ENCODE data around the gene ICAM4. TPM values are rescaled to one million over a fixed set of nuclear protein-coding genes. Genes with fewer than 3 reads are reported as not detected.
"Not testable (repeated sequence)": the region's sequence is repeated elsewhere in the genome, so short reads cannot be mapped to it uniquely, and the experiment has no call there.

Gene ICAM4
- polyA plus RNA-seq, 3 donors = 5.5 to 17.3 (median 11.2) TPM

DNA sequence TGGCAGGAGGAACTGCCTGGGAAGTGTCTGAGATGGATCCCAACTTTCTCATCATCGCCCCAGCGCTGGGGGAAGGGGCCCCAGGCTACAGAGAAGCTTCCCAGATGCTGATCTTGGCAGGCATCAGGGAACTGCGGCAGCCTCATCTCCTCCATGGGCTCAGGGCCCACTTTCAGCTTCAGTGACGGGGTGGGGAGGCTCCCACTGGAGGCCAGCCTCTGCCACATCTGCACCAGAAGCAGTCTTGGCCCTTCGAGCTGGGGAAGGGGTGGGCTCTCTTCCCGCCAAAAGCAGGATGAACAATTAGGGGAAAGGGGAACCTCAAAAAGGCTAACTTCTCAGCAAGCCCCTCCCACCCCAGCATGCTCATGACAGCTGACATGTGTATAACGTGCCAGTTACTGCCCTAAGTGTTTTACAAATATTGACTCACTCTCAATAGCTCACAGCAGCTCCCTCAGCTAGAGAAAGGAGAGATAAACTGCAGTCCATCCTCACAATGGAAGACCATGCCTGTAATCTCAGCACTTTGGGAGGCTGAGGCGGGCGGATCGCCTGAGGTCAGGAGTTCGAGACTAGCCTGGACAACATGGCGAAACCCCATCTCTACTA lies 48.5 kb upstream of the ICAM4 start:
- Mint-ChIP-seq H3K27ac (no peak overlapping the region), H3K9me3 (no peaks in the 10 kb centered on the region), H3K4me1 (peaks cover 14% of the 10 kb centered on the region), H3K27me3 (ENCODE audit: low read depth in 3 of 3) (peaks cover 1 to 6% (median 3%) of the 10 kb centered on the region in 3 donors), H3K4me3 (no peak overlapping the region), H3K36me3 (no peaks in the 10 kb centered on the region)
- WGBS (ENCODE audit: insufficient coverage) = 67% methylated on average over 3 of the region's 12 CpGs
- no peak overlapping the region for H3K4me2 ChIP-seq (replicated peaks; ENCODE audit: extremely low read depth, low read length, poor library complexity, severe bottlenecking)
- H3K79me2 ChIP-seq (ENCODE audit: insufficient read depth, low read length) = no peaks in the 10 kb centered on the region
- peak in 1 of 3 donors; percentile 40 for DNase-seq
- H3K27ac ChIP-seq (ENCODE audit: low read depth in 1 of 2, low read length in 2 of 2) = no peak overlapping the region
- intact Hi-C loops (cut with micrococcal nuclease) = loop anchor here in 1 of 2 donors (5.0 kb wide), 1 partner anchor 306 kb away; no protein-coding TSS in a partner anchor
- no peaks in the 10 kb centered on the region for H3K36me3 ChIP-seq (replicated peaks in 1 of 2; ENCODE audit: control insufficient read depth in 1 of 2, insufficient read depth in 2 of 2, low read length in 2 of 2)
- H3K9me3 ChIP-seq (replicated peaks in 1 of 2; ENCODE audit: control insufficient read depth in 1 of 2, insufficient read depth in 1 of 2, low read length in 2 of 2) = no peaks in the 10 kb centered on the region
- no peak overlapping the region for H2AFZ ChIP-seq (ENCODE audit: insufficient read depth, low read depth, low read length, poor library complexity, severe bottlenecking)
- H3K4me1 ChIP-seq (ENCODE audit: control insufficient read depth in 1 of 2, insufficient read depth in 2 of 2, low read length in 2 of 2) = peaks cover 11 to 19% of the 10 kb centered on the region in 2 donors
- no peaks in the 10 kb centered on the region for H4K20me1 ChIP-seq (ENCODE audit: insufficient read depth, low read length)
- H3K27me3 ChIP-seq (ENCODE audit: control insufficient read depth in 2 of 2, insufficient read depth in 2 of 2, low read length in 2 of 2) = no peaks in the 10 kb centered on the region
- no peak for TF ChIP-seq CTCF (IDR thresholded peaks at IDR 0.05)
- H3K4me3 ChIP-seq (replicated peaks in 1 of 3; ENCODE audit: low read depth in 2 of 3, low read length in 3 of 3) = no peak overlapping the region
- H3K9ac ChIP-seq (ENCODE audit: insufficient read depth, low read length, poor library complexity, severe bottlenecking) = no peak overlapping the region

DNA sequence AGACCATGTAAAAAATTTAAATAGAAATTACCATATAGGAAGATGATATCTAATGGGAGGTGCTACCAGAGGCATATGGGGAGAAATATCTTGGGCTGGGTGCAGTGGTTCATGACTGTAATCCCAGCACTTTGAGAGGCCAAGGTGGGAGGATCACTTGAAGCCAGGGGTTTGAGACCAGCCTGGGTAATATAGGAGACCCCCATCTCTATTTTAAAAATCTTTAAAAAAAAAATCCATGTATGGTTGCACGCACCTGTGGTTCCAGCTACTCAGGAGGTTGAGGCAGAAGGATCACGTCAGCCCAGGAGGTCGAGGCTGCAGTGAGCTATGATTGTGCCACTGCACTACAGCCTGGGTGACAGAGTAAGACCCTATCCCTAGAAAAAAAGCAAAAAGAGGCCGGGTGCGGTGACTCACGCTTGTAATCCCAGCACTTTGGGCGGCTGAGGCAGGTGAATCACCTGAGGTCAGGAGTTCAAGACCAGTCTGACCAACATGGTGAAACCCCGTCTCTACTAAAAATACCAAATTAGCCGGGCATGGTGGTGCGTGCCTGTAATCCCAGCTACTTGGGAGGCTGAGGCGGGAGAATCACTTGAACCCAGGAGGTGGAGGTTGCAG lies 44.8 kb upstream of the ICAM4 start:
- H3K4me2 ChIP-seq (replicated peaks; ENCODE audit: extremely low read depth, low read length, poor library complexity, severe bottlenecking); H2AFZ ChIP-seq (ENCODE audit: insufficient read depth, low read depth, low read length, poor library complexity, severe bottlenecking); H3K9ac ChIP-seq (ENCODE audit: insufficient read depth, low read length, poor library complexity, severe bottlenecking); H4K20me1 ChIP-seq (ENCODE audit: insufficient read depth, low read length); H3K27ac Mint-ChIP-seq; H3K27ac ChIP-seq (ENCODE audit: low read depth in 1 of 2, low read length in 2 of 2); H3K4me3 Mint-ChIP-seq; H3K9me3 ChIP-seq (replicated peaks in 1 of 2; ENCODE audit: control insufficient read depth in 1 of 2, insufficient read depth in 1 of 2, low read length in 2 of 2); H3K36me3 ChIP-seq (replicated peaks in 1 of 2; ENCODE audit: control insufficient read depth in 1 of 2, insufficient read depth in 2 of 2, low read length in 2 of 2); H3K4me1 ChIP-seq (ENCODE audit: control insufficient read depth in 1 of 2, insufficient read depth in 2 of 2, low read length in 2 of 2); H3K4me3 ChIP-seq (replicated peaks in 1 of 3; ENCODE audit: low read depth in 2 of 3, low read length in 3 of 3); intact Hi-C loops (cut with micrococcal nuclease); H3K27me3 Mint-ChIP-seq (ENCODE audit: low read depth in 3 of 3); H3K79me2 ChIP-seq (ENCODE audit: insufficient read depth, low read length); DNase-seq; H3K27me3 ChIP-seq (ENCODE audit: control insufficient read depth in 2 of 2, insufficient read depth in 2 of 2, low read length in 2 of 2); H3K36me3 Mint-ChIP-seq; H3K4me1 Mint-ChIP-seq; H3K9me3 Mint-ChIP-seq: not testable (repeated sequence)
- 90% methylated on average over 4 of the region's 11 CpGs for WGBS (ENCODE audit: insufficient coverage)

Measured in CD14-positive monocyte (primary cell).